Activated CD4-positive, alpha-beta T cell treated with anti-CD3 and anti-CD28 coated beads for 48 hours (primary cell): ENCODE measurements around the gene GPRIN1.
A peak's percentile ranks its signal among the peaks of the same experiment; 100 is the strongest.
"Not testable (repeated sequence)": the region's sequence is repeated elsewhere in the genome, so short reads cannot be mapped to it uniquely, and the experiment has no call there.

ENCODE experiments used
- DNase-seq: peaks from one replicate; pipeline ENCODE4 v3.0.0-alpha.2; 2020

Gene GPRIN1

GRCh38 chr5:176596069-176596644 lies 13.8 kb downstream of the GPRIN1 start:
- DNase-seq, result no peak

DNA sequence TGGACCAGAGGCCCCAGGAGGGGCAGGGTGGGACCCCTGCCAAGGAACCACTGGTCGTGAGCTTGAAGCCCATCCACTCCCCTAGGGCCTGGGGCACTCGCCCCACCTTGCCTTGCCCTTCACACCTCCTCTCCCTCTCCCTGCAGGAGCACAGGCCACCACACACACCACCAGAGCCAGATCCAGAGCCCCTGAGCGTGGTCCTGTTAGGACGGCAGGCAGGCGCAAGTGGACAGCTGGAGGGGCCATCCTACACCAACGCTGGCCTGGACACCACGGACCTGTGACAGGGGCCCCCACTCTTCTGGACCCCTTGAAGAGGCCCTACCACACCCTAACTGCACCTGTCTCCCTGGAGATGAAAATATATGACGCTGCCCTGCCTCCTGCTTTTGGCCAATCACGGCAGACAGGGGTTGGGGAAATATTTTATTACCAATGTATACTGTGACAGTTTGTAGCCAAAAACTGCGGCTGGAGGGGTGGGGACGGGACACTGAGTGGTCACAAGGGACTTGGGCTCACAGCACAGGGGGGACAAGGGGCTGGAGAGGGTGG lies 14.5 kb downstream of the GPRIN1 start:
- no peak for DNase-seq

- DNase-seq, result no peak
Measured at GRCh38 chr5:176594554-176594953, 15.4 kb downstream of the GPRIN1 start.

DNA sequence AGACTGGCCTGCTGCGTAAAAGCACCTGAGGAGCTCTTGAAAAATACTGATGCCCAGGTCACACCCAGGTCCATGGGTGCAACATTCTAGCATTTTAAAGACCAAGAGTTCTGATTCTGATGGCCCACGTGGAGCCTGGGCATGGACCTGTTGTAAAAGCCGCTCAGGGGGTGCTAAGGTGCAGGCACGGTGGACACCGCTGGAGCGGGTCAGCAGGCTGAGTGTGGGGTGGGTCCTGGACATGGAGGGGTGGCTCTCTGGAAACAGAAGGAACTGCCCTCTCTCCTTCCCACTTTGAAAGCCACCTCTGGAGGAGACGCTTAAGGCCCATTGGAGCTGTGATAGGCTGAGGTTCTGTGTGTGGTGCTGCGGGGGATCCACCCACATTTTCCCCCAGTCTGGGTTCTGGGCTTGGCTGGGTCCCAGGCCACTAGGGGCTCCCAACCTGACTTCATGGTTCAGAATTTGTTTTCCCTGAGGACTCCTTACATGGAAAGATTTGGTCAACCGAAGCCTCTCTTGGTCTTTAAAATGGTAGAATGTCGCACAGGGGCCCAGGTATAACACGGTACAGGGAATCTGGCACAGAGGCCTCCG lies 16.6 kb downstream of the GPRIN1 start:
- no peak for DNase-seq

- DNase-seq, result no peak
Measured at GRCh38 chr5:176592573-176592972, 17.4 kb downstream of the GPRIN1 start.

DNA sequence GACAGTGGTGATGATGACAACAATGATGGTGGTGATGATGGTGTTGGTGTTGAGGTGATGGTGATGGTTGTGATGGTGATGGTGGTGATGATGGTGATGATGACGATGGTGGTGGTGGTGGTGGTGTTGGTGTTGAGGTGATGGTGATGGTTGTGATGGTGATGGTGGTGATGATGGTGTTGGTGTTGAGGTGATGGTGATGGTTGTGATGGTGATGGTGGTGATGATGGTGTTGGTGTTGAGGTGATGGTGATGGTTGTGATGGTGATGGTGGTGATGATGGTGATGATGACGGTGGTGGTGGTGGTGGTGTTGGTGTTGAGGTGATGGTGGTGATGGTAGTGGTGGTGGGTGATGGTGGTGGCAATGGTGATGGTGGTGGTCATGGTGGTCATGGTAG lies 18.3 kb downstream of the GPRIN1 start:
- not testable (repeated sequence) for DNase-seq

DNA sequence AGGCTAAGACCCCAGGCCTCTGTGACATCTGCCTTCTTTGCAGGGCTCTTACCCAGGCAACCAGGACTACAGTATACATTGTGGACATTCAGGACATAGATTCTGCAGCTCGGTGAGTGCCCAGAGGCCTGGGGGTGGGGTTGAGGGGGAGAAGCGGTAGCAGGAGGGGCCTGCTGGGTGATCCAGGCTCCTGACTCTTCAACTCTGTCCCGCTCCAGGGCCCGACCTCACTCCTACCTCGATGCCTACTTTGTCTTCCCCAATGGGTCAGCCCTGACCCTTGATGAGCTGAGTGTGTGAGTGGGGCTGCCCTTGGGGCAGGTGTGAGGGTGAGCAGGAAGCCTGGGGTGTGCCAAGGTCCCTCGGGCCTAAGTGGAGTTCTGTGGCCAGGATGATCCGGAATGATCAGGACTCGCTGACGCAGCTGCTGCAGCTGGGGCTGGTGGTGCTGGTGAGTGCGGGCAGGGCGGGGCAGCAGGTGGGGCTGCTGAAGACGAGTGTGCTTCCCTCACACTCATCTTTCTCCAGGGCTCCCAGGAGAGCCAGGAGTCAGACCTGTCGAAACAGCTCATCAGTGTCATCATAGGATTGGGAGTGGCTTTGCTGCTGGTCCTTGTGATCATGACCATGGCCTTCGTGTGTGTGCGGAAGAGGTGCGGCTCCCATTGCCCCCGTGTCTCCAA lies 19.8 kb downstream of the GPRIN1 start:
- no peak for DNase-seq

DNA sequence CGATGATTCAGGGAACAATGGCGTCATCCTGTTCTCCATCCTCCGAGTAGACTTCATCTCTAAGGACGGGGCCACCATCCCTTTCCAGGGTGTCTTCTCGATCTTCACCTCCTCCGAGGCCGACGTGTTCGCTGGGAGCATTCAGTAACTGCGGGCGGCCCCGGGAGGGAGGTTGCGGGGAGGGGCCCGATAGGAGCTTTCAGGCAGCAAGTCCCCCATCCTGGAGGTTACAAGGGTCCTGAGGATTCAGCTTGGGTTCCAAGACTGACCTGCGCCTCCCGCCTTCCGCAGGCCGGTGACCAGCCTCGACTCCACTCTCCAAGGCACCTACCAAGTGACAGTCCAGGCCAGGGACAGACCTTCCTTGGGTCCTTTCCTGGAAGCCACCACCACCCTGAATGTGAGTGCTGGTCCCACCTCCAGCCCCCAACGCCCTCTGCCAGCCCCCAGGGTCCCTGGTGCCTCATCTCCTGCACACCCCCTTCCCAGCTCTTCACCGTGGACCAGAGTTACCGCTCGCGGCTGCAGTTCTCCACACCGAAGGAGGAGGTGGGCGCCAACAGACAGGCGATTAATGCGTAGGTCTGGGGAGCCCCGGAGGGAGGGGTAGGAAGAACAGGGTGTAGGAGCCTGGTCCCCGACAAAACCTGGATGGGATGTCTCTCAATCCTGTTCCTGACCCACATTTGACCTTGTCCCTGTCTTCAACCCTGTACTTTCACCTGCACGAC lies 20.8 kb downstream of the GPRIN1 start:
- DNase-seq, result no peak

DNA sequence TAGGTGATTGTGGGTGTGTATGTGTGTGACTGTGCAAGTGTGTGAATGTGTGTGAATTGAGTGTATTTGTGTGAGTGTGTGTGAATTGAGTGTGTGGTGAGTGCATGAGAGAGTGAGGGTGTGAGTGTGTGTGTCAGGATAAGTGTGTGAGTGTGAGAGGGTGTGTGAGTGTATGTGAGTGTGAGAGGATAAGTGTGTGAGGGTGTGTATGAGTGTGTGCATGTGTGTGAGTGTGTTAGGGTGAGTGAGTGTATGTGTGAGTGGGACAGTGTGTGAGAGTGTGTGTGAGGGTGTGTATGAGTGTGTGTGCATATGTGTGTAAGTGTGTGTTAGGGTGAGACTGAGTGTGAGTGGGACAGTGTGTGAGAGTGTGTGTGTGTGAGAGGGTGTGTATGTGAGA lies 21.7 kb downstream of the GPRIN1 start:
- no peak for DNase-seq

GRCh38 chr5:176587398-176587797 lies 22.6 kb downstream of the GPRIN1 start:
- no peak for DNase-seq

GRCh38 chr5:176583076-176583475 lies 26.9 kb downstream of the GPRIN1 start:
- DNase-seq, result no peak

GRCh38 chr5:176581361-176581760 lies 28.6 kb downstream of the GPRIN1 start:
- DNase-seq, result no peak

GRCh38 chr5:176579323-176579722 lies 30.6 kb downstream of the GPRIN1 start:
- DNase-seq, result no peak

- peak; percentile 59 for DNase-seq
Measured at GRCh38 chr5:176578391-176578808, 31.6 kb downstream of the GPRIN1 start.

DNA sequence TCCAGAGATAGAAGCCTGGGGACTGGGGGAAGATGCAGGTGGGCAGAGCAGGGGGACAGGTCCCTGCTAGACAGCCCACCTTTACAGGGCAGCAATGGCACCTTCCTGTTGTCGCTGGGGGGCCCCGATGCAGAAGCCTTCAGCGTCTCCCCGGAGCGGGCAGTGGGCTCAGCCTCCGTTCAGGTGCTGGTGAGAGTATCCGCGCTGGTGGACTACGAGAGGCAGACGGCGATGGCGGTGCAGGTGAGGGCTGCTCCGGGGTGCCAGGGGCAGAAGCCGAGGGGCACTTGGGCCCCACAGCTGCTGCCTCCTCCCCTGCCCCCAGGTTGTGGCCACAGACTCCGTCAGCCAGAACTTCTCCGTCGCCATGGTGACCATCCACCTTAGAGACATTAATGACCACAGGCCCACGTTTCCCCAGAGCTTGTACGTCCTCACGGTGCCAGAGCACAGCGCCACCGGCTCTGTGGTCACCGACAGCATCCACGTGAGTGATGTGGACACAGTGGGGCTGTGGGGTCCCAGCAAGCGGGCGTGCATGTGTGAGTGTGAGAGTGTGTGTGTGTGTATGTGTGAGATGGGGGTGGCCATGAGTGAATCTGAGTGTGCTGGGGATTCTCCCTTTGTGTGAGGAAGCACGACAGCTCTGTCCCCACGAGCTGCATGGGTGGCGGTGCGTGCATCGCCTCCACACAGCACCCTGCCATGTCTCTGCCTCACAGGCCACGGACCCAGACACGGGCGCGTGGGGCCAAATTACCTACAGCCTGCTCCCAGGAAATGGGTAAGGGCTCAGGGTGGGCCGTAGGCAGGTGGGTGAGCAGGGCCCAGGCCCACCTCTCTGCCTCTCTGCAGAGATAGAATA lies 32.4 kb downstream of the GPRIN1 start:
- no peak for DNase-seq

DNA sequence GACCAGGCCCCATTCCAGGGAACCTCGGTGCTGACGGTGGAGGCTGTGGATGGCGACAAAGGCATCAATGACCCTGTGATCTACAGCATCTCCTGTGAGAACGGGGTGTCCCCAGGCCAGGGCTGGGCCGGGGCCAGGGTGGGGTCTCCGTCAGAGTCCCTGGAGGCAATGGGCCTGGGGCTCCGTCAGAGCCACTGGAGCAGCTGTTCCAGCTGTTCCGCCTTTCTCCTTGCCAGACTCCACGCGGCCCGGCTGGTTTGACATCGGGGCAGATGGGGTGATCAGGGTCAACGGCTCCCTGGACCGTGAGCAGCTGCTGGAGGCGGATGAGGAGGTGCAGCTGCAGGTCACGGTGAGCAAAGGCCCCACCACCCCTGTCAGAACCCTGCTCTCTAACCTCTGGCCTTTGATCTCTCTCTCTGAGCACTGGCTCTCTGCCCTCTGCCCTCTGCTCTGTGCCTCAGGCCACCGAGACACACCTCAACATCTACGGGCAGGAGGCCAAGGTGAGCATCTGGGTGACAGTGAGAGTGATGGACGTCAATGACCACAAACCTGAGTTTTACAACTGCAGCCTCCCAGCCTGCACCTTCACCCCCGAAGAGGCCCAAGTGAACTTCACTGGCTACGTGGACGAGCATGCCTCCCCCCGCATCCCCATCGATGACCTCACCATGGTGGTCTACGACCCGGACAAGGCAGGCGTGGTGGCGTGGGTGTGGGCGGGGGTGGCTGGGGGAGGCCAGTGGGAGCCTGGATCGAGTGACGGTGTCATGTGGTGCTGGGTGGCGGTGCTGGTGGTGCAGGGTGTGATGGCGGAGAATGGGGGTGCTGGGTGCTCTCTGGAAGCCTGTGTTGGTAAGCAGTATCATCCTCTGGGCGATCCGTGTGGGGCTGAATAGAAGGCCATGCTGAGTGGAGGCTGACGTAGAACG lies 34.2 kb downstream of the GPRIN1 start:
- no peak for DNase-seq

DNA sequence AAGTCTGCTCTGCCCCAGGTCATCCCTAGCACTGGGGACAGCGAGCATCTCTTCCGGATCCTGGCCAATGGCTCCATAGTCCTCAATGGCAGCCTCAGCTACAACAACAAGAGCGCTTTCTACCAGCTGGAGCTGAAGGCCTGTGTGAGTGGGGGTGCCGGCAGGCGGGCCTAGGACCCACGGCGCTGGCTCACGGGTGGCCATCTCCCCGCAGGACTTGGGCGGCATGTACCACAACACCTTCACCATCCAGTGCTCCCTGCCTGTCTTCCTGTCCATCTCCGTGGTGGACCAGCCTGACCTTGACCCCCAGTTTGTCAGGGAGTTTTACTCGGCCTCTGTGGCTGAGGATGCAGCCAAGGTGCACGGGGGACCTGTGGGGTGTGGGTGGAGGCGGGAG lies 34.9 kb downstream of the GPRIN1 start:
- no peak for DNase-seq

DNA sequence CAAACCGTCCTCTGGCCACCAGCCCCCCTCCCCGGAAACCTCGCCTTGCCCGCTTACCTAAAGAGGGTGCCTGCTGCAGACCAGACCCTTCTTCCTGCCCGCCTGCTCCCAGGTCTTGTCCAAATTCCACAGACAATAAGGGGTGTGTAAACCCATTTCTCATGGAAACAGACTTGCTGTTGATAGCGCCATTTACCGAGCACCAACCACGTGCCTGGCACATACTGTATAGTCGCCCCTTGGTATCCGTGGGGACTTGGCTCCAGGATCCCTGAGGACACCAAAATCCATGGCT lies 35.7 kb downstream of the GPRIN1 start:
- no peak for DNase-seq

DNA sequence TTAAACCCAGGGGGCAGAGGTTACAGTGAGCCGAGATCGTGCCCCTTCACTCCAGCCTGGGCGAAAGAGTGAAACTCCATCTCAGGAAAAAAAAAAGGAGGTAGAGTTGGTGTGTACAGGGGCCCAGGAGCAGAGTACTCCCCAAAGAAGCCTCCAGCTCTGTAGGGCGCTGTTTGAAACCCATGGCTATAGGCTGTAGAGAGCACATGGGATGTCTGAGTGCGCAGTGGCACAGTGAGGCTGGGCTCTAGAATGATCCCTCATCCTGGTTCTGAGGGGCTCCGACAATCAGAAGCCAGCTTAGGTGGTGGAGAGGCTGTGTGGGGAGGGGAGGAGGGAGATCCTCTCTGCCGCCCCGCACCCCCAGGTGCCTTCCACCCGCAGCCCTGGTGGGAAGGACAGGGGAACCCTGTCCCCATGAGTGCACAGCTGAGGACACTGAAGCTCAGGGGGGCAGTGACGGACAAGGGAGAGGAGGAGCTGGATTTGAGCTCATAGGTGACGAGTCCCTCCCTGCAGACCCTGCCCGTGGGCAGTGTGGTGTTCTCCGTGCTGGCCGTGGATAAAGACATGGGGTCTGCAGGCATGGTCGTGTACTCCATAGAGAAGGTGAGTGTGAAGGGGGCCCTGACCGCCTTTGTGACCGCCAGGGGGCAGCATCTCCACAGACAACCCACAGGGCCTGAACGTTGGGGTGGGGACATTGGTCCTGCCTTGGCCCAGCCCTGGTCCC lies 36.2 kb downstream of the GPRIN1 start:
- peak; percentile 86 for DNase-seq

DNA sequence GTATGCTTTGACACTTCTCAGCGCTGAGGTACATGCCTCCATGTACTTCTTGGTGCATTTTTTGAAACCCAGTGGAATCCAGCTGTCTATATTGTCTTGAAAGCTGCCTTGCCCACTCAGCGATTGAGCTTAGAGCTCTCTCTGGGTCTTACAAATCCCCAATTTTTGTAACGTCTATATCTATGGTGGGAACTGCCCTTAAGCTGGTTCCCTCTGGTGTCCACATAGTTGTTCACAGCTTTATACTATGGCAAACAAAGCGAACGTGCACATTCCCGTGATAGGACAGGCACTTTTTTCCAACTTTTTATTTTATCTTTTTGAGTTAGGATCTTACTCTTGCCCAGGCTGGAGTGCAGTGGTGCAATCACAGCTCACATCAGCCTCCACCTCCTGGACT lies 39.9 kb downstream of the GPRIN1 start:
- no peak for DNase-seq

DNA sequence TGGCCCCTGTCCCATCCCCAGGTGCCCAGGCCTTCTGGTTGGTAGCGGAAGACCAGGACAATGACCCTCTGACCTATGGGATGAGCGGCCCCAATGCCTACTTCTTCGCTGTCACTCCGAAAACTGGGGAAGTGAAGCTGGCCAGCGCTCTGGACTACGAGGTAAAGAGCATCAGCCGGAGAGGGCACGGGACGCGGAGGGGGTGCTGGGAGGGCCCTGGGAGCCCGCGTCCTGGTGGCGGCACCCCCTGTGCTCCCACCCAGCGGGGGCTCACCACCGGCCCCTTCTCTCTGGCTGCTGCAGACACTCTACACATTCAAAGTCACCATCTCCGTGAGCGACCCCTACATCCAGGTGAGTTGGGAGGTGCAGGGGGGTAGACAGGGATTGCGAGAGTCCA lies 41.3 kb downstream of the GPRIN1 start:
- no peak for DNase-seq
